A549 (cell line): ENCODE data around the gene KAT8. TPM values are rescaled to one million over a fixed set of nuclear protein-coding genes. Genes with fewer than 3 reads are reported as not detected.

Source experiments
- ATAC-seq, 2 experiments: fragments of 200-7000 bp in 1 of 2; fragments of >200 bp in 1 of 2; cut with Nextera tagmentation in 1 of 2; cut with Tn5 transposase in 1 of 2; 3 replicates each; pipeline versions ENCODE4 v1.8.0 to v1.9.1; 2018 to 2020; ENCODE audit warnings: mild to moderate bottlenecking in 1 of 2, moderate library complexity in 1 of 2
- CTCF ChIA-PET: fragments of 300-600 bp; sonication (Branson Sonifier 250); formaldehyde crosslinking; extraction: SDS; loops from one replicate; lab custom pipeline; 2021; ENCODE audit warnings: antibody characterized with exemption, inconsistent platforms; lab: Yijun Ruan, JAX
- POLR2A ChIA-PET: fragments of 350-600 bp; formaldehyde crosslinking; extraction: SDS; loops from one replicate; lab custom pipeline; 2021; ENCODE audit warnings: antibody characterized with exemption, inconsistent platforms; lab: Yijun Ruan, JAX
- DNase-seq, 2 experiments: peaks; one replicate each; pipeline versions ENCODE4 v3.0.0 to v3.0.0-alpha.2; 2011 to 2016; ENCODE audit warnings: low read depth in 1 of 2, low spot score in 1 of 2
- FAIRE-seq: peaks from 2 replicates; lab custom pipeline; 2011; peaks lifted over from hg19 to GRCh38; lab: Jason Lieb, UNC
- H3K27ac ChIP-seq, 2 experiments: fragments of >200 bp; sonication (Bioruptor Twin); formaldehyde crosslinking; 3 replicates each; pipeline ENCODE4 v1.5.1; 2016 to 2017
- H3K4me1 ChIP-seq: fragments of >200 bp; sonication (Bioruptor Twin); formaldehyde crosslinking; 3 replicates; pipeline ENCODE4 v1.6.1; 2016
- H3K4me2 ChIP-seq: fragments of >200 bp; sonication (Bioruptor Twin); formaldehyde crosslinking; 3 replicates; pipeline ENCODE4 v1.6.1; 2016
- H3K4me3 ChIP-seq: fragments of >200 bp; sonication (Bioruptor Twin); formaldehyde crosslinking; 3 replicates; pipeline ENCODE4 v1.5.1; 2016
- H3K9me3 ChIP-seq: fragments of >200 bp; sonication (Bioruptor Twin); formaldehyde crosslinking; 3 replicates; pipeline ENCODE4 v1.6.1; 2016
- BCL3 ChIP-seq: fragments of >200 bp; sonication (Bioruptor Twin); formaldehyde crosslinking; IDR thresholded peaks from 3 replicates; pipeline ENCODE4 v1.6.1; 2016
- CBX2 ChIP-seq: fragments of 200-600 bp; sonication (generic); IDR thresholded peaks from 2 replicates; pipeline ENCODE4 v1.6.1; 2016; ENCODE audit warnings: low read depth, mild to moderate bottlenecking, borderline replicate concordance
- CBX8 ChIP-seq: fragments of 200-600 bp; sonication (generic); IDR thresholded peaks from 2 replicates; pipeline ENCODE4 v1.6.1; 2016
- CTCF ChIP-seq: fragments of >200 bp; sonication (Bioruptor Twin); formaldehyde crosslinking; IDR thresholded peaks from 3 replicates; pipeline ENCODE4 v1.5.1; 2016
- EHF ChIP-seq: fragments of 250-450 bp; sonication (Bioruptor Pico); IDR thresholded peaks from 2 replicates; pipeline ENCODE4 v1.5.0; 2020; ENCODE audit warnings: mild to moderate bottlenecking
- FOSL2 ChIP-seq, 2 experiments: fragments of 450-650 bp in 1 of 2; fragments of >200 bp in 1 of 2; sonication (Bioruptor Twin) in 1 of 2; formaldehyde crosslinking; IDR thresholded peaks; 2 replicates each; pipeline versions ENCODE4 v1.5.0 to v1.6.1; 2016 to 2020; ENCODE audit warnings: mild to moderate bottlenecking in 1 of 2, moderate library complexity in 1 of 2
- FOXS1 ChIP-seq: fragments of 250-450 bp; sonication (Bioruptor Pico); IDR thresholded peaks from 2 replicates; pipeline ENCODE4 v1.5.0; 2020; ENCODE audit warnings: mild to moderate bottlenecking, moderate library complexity
- GATA3 ChIP-seq: IDR thresholded peaks from 2 replicates; pipeline ENCODE4 v1.6.1; 2012; ENCODE audit warnings: borderline replicate concordance
- HEYL ChIP-seq: fragments of 250-450 bp; sonication (Bioruptor Pico); IDR thresholded peaks from 2 replicates; pipeline ENCODE4 v1.8.0; 2021; ENCODE audit warnings: mild to moderate bottlenecking, moderate library complexity
- HOXA7 ChIP-seq: fragments of 250-450 bp; sonication (Bioruptor Pico); IDR thresholded peaks from 2 replicates; pipeline ENCODE4 v1.5.0; 2020; ENCODE audit warnings: mild to moderate bottlenecking, moderate library complexity
- JUNB ChIP-seq: fragments of >200 bp; sonication (Bioruptor Twin); formaldehyde crosslinking; IDR thresholded peaks from 2 replicates; pipeline ENCODE4 v1.6.1; 2016
- NFE2L2 ChIP-seq: fragments of 150-350 bp; conservative IDR thresholded peaks from 2 replicates; pipeline ENCODE4 v1.6.1; 2014; ENCODE audit warnings: low read length
- NPAS2 ChIP-seq: fragments of 250-450 bp; sonication (Bioruptor Pico); IDR thresholded peaks from 2 replicates; pipeline ENCODE4 v1.8.0; 2022; ENCODE audit warnings: mild to moderate bottlenecking, moderate library complexity, borderline replicate concordance
- RARB ChIP-seq: fragments of 250-450 bp; sonication (Bioruptor Pico); IDR thresholded peaks from 2 replicates; pipeline ENCODE4 v1.8.0; 2021; ENCODE audit warnings: mild to moderate bottlenecking, moderate library complexity
- RCOR1 ChIP-seq: fragments of 150-350 bp; IDR thresholded peaks from 2 replicates; pipeline ENCODE4 v1.6.1; 2014; ENCODE audit warnings: antibody characterized with exemption, low read length, low read depth
- REST ChIP-seq: fragments of 200-600 bp; sonication (generic); IDR thresholded peaks from 2 replicates; pipeline ENCODE4 v1.6.1; 2016; ENCODE audit warnings: antibody characterized with exemption, mild to moderate bottlenecking, moderate library complexity
- USF2 ChIP-seq: fragments of 450-650 bp; IDR thresholded peaks from 2 replicates; pipeline ENCODE4 v1.6.1; 2014; ENCODE audit warnings: antibody characterized with exemption
- ZSCAN20 ChIP-seq: fragments of 250-450 bp; sonication (Bioruptor Pico); IDR thresholded peaks from 2 replicates; pipeline ENCODE4 v1.8.0; 2022; ENCODE audit warnings: mild to moderate bottlenecking, moderate library complexity
- WGBS: methylation state at CpG from one replicate; pipeline ENCODE4 v1.1.6; 2017; ENCODE audit errors: missing lambda C conversion rate; 5-methylcytosine and 5-hydroxymethylcytosine counted together
- polyA plus RNA-seq, 4 experiments: library from polyadenylated mRNA; depleted of rRNA in 3 of 4; stranded (reverse); fragments of >200 nt; fragmentation: RNase III in 1 of 4; extraction: RNeasy Plus Mini Kit Qiagen cat#74134 plus additional on column Dnase treatment in 1 of 4; gene quantifications; 2 replicates in 3 of 4; 3 replicates in 1 of 4; pipeline ENCODE4 v1.2.3, GENCODE V29; 2011 to 2017

KAT8 gene
- polyA plus RNA-seq, 2 of the 4 experiments (the other 2 are of a cell fraction), result 34.4 to 42.2 TPM

GRCh38 chr16:31089199-31089598 lies 28.3 kb upstream of the KAT8 start:
- FAIRE-seq, result no peak
- CTCF ChIA-PET, result interaction anchor here (0.6 to 2.4 kb wide), 4 partner anchors 104 to 331 kb away, joined by 3 to 11 read pairs (median 4); partner anchors contain the start of gene HSD3B7
- ATAC-seq, result no peak
- no peak overlapping the region for H3K4me3 ChIP-seq
- no peaks in the 10 kb centered on the region for H3K9me3 ChIP-seq
- POLR2A ChIA-PET, result no interaction called here
- no peak for DNase-seq
- TF ChIP-seq JUNB, result no peak
- no peak for TF ChIP-seq FOSL2 (IDR thresholded peaks at IDR 0.05)
- TF ChIP-seq FOSL2 (CRISPR knock-in tag; IDR thresholded peaks at IDR 0.05), result no peak
- TF ChIP-seq HOXA7, result no peak
- no peak for TF ChIP-seq ZSCAN20 (CRISPR knock-in tag)
- TF ChIP-seq NFE2L2, result no peak
- no peak for TF ChIP-seq GATA3
- no peak for TF ChIP-seq CBX2
- TF ChIP-seq REST, result no peak
- no peak for TF ChIP-seq BCL3
- no peak for TF ChIP-seq CBX8
- TF ChIP-seq CTCF, result no peak
- H3K27ac ChIP-seq, result no peak overlapping the region
- WGBS, result 96% methylated on average over 7 of the region's 8 CpGs
- H3K4me2 ChIP-seq, result no peak overlapping the region
- H3K4me1 ChIP-seq, result peaks cover 11% of the 10 kb centered on the region; the same call in 2 of the 3 replicates

- POLR2A ChIA-PET, result no interaction called here
- DNase-seq (no peak), ATAC-seq (no peak)
- Histone ChIP-seq H3K9me3 (no peaks in the 10 kb centered on the region), H3K27ac (no peak overlapping the region), H3K4me3 (no peak overlapping the region), H3K4me1 (peaks cover 11% of the 10 kb centered on the region; the same call in 2 of the 3 replicates), H3K4me2 (no peak overlapping the region)
- 69% methylated on average over 2 of the region's 2 CpGs for WGBS
- TF ChIP-seq USF2, result no peak
- no peak for TF ChIP-seq EHF (CRISPR knock-in tag)
- TF ChIP-seq BCL3, result no peak
- TF ChIP-seq FOXS1, result no peak
- no peak for TF ChIP-seq RARB (CRISPR knock-in tag)
- TF ChIP-seq HEYL (CRISPR knock-in tag), result no peak
- no peak for TF ChIP-seq RCOR1
- no peak for TF ChIP-seq NPAS2 (CRISPR knock-in tag)
- TF ChIP-seq JUNB, result no peak
- TF ChIP-seq, all 56 proteins: peak for 0
- FAIRE-seq, result no peak
- CTCF ChIA-PET, result interaction anchor here (1.0 to 12.6 kb wide), 3 partner anchors 10 to 107 kb away, joined by 3 to 97 read pairs (median 3); partner anchors contain the start of genes HSD3B7, ZNF646 and ZNF668
Observed at GRCh38 chr16:31090540-31090939, 26.9 kb upstream of the KAT8 start.
